Upper lobe of left lung (tissue), 6 donors: ENCODE measurements around the gene HIF1A. TPM values are rescaled to one million over a fixed set of nuclear protein-coding genes. Genes with fewer than 3 reads are reported as not detected.

Source experiments
- ATAC-seq, 2 donors: fragments of 200-7000 bp; cut with Tn5 transposase; one replicate each; pipeline ENCODE4 v1.9.1; 2022; ENCODE audit warnings: mild to moderate bottlenecking in 2 of 2, moderate library complexity in 2 of 2; ENCODE audit not compliant: low FRiP score in 2 of 2
- DNase-seq, 2 donors: peaks; one replicate each; pipeline ENCODE4 v3.0.0-alpha.2; 2019 to 2020
- H3K27ac ChIP-seq, 4 donors: fragments of 200-600 bp; sonication (generic); one replicate each; pipeline ENCODE4 v1.5.1; 2016 to 2019
- H3K27me3 ChIP-seq, 4 donors: fragments of 200-600 bp; sonication (generic); one replicate each; pipeline ENCODE4 v1.5.1; 2017 to 2019
- H3K36me3 ChIP-seq, 4 donors: fragments of 200-600 bp; sonication (generic); one replicate each; pipeline ENCODE4 v1.5.1; 2016 to 2019
- H3K4me1 ChIP-seq, 4 donors: fragments of 200-600 bp; sonication (generic); one replicate each; pipeline ENCODE4 v1.5.1; 2018 to 2019
- H3K4me3 ChIP-seq, 4 donors: fragments of 200-600 bp; sonication (generic); one replicate each; pipeline ENCODE4 v1.5.1; 2017 to 2019; ENCODE audit warnings: mild to moderate bottlenecking in 2 of 4, moderate library complexity in 1 of 4
- H3K9me3 ChIP-seq, 4 donors: fragments of 200-600 bp; sonication (generic); one replicate each; pipeline ENCODE4 v1.5.1; 2018 to 2019
- EP300 ChIP-seq, 4 donors: sonication (generic); formaldehyde crosslinking; IDR thresholded peaks; one replicate each; pipeline ENCODE4 v1.5.1; 2017; ENCODE audit warnings: antibody characterized with exemption in 4 of 4, control low read depth in 2 of 4
- POLR2A ChIP-seq, 4 donors: fragments of 450-650 bp; IDR thresholded peaks; one replicate each; pipeline ENCODE4 v1.5.1; 2016 to 2017; ENCODE audit warnings: antibody characterized with exemption in 4 of 4, mild to moderate bottlenecking in 2 of 4
- POLR2AphosphoS5 ChIP-seq, 2 donors: sonication (generic); formaldehyde crosslinking; IDR thresholded peaks; one replicate each; pipeline ENCODE4 v1.5.1; 2017; ENCODE audit warnings: antibody characterized with exemption in 2 of 2
- WGBS, 2 donors: methylation state at CpG; one replicate each; pipeline ENCODE4 v1.1.5; 2017 to 2018; 5-methylcytosine and 5-hydroxymethylcytosine counted together
- total RNA-seq, 6 donors: library from RNA; depleted of rRNA in 4 of 6; stranded (reverse); fragments of >200 nt in 4 of 6; gene quantifications; one replicate each; pipeline versions ENCODE4 v1.1.0 to v1.2.1, GENCODE V29; 2016 to 2021
- TF ChIP-seq, protein P1 (sequence below), 6 experiments: fragments of 450-650 bp in 4 of 6; fragments of 200-600 bp in 2 of 6; sonication (generic) in 2 of 6; IDR thresholded peaks; one replicate each; pipeline ENCODE4 v1.5.1; 2016 to 2019; ENCODE audit warnings: antibody characterized with exemption in 6 of 6
- donor health status: DM: no; HTN: no; CAD: no; lungs with moderate emphysema.
- donor health status: DM: no; HTN: yes; CAD: no; lungs with severe emphysema.

Gene HIF1A
- total RNA-seq, 6 donors from 2014 or later: 72.1 to 131 (median 116) TPM

- 80 to 87% methylated on average over 13 of the region's 13 CpGs for WGBS, 2 donors
- Histone ChIP-seq H3K36me3 (no peaks in the 10 kb centered on the region), H3K4me1 (peaks cover 13 to 34% (median 24%) of the 10 kb centered on the region in 4 donors), H3K9me3 (no peaks in the 10 kb centered on the region), H3K27ac (peak overlapping the region; percentile 41 to 75 (median 57)), H3K27me3 (no peaks in the 10 kb centered on the region), H3K4me3 (no peak overlapping the region)
- DNase-seq (peak in 1 of 2 donors; percentile 61), ATAC-seq (peak; percentile 74 to 77)
- TF ChIP-seq POLR2AphosphoS5 (IDR thresholded peaks at IDR 0.05) (peak; percentile 19 to 36), POLR2A (IDR thresholded peaks at IDR 0.05) (peak in 1 of 4 donors; percentile 33), EP300 (IDR thresholded peaks at IDR 0.05) (peak in 1 of 4 donors; percentile 18)
- TF ChIP-seq, protein P1, sequence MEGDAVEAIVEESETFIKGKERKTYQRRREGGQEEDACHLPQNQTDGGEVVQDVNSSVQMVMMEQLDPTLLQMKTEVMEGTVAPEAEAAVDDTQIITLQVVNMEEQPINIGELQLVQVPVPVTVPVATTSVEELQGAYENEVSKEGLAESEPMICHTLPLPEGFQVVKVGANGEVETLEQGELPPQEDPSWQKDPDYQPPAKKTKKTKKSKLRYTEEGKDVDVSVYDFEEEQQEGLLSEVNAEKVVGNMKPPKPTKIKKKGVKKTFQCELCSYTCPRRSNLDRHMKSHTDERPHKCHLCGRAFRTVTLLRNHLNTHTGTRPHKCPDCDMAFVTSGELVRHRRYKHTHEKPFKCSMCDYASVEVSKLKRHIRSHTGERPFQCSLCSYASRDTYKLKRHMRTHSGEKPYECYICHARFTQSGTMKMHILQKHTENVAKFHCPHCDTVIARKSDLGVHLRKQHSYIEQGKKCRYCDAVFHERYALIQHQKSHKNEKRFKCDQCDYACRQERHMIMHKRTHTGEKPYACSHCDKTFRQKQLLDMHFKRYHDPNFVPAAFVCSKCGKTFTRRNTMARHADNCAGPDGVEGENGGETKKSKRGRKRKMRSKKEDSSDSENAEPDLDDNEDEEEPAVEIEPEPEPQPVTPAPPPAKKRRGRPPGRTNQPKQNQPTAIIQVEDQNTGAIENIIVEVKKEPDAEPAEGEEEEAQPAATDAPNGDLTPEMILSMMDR (IDR thresholded peaks at IDR 0.05): no peak
Measured at GRCh38 chr14:61662437-61663311, 32.6 kb upstream of the HIF1A start.

- no peaks in the 10 kb centered on the region for H3K9me3 ChIP-seq
- H3K27me3 ChIP-seq: no peaks in the 10 kb centered on the region
- DNase-seq: no peak
- H3K4me3 ChIP-seq: no peak overlapping the region
- no peaks in the 10 kb centered on the region for H3K36me3 ChIP-seq
- 72 to 75% methylated on average over 7 of the region's 7 CpGs for WGBS, 2 donors
- ATAC-seq: peak in 1 of 2 donors; percentile 66
- peak overlapping the region; percentile 41 to 75 (median 57) for H3K27ac ChIP-seq
- H3K4me1 ChIP-seq: peaks cover 13 to 40% (median 26%) of the 10 kb centered on the region in 4 donors
- TF ChIP-seq, protein P1 (IDR thresholded peaks at IDR 0.05): no peak
- TF ChIP-seq EP300 (IDR thresholded peaks at IDR 0.05) (no peak), POLR2A (IDR thresholded peaks at IDR 0.05) (no peak), POLR2AphosphoS5 (IDR thresholded peaks at IDR 0.05) (no peak)
Measured at GRCh38 chr14:61663312-61663979, 31.9 kb upstream of the HIF1A start.

- Histone ChIP-seq H3K9me3 (no peaks in the 10 kb centered on the region), H3K27ac (no peak overlapping the region), H3K36me3 (no peaks in the 10 kb centered on the region), H3K4me3 (no peak overlapping the region), H3K27me3 (no peaks in the 10 kb centered on the region), H3K4me1 (peaks cover 0 to 23% (median 10%) of the 10 kb centered on the region in 4 donors)
- WGBS, 2 donors: 57 to 67% methylated on average over 1 of the region's 1 CpG
- ATAC-seq: peak; percentile 49 to 62
- TF ChIP-seq, protein P1 (IDR thresholded peaks at IDR 0.05): no peak
- no peak for TF ChIP-seq POLR2AphosphoS5 (IDR thresholded peaks at IDR 0.05)
- DNase-seq: peak in 1 of 2 donors; percentile 32
Measured at GRCh38 chr14:61668282-61668681, 27.0 kb upstream of the HIF1A start.

DNA sequence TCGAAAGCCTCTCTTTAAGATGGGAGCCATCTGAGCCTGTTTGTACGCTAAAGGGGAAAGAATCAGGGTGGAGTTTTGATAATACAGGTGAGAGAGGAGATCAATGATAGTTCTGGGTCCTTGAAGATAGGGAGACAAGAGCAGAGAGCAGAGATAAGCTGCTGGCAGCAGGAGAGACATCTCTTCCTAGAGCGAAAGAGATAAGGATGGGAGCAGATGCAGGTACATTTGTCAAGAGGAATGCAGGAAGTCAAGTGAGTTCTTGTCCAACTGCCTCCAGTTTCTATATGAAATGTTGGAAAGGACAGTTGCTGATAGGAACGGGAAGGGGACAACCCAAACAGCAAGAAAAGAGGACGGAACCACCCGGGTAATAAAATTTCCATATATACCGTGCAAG lies 24.7 kb upstream of the HIF1A start:
- no peaks in the 10 kb centered on the region for H3K36me3 ChIP-seq
- H3K9me3 ChIP-seq: no peaks in the 10 kb centered on the region
- ATAC-seq: no peak
- 55 to 56% methylated on average over 7 of the region's 7 CpGs for WGBS, 2 donors
- no peaks in the 10 kb centered on the region for H3K27me3 ChIP-seq
- no peak overlapping the region for H3K4me3 ChIP-seq
- no peak for TF ChIP-seq EP300 (IDR thresholded peaks at IDR 0.05)
- TF ChIP-seq POLR2AphosphoS5 (IDR thresholded peaks at IDR 0.05): no peak
- TF ChIP-seq, protein P1 (IDR thresholded peaks at IDR 0.05): no peak
- no peak for TF ChIP-seq POLR2A (IDR thresholded peaks at IDR 0.05)
- no peak for DNase-seq
- peaks cover 0 to 19% (median 10%) of the 10 kb centered on the region in 4 donors for H3K4me1 ChIP-seq
- peak overlapping the region in 1 of 4 donors; percentile 23 for H3K27ac ChIP-seq
